Measurements from ENCODE around the gene EYA3. TPM values are rescaled to one million over a fixed set of nuclear protein-coding genes. Genes with fewer than 3 reads are reported as not detected.

EYA3 gene
- total RNA-seq, 1 experiment from 2014 or later, result 5.2 TPM

DNA sequence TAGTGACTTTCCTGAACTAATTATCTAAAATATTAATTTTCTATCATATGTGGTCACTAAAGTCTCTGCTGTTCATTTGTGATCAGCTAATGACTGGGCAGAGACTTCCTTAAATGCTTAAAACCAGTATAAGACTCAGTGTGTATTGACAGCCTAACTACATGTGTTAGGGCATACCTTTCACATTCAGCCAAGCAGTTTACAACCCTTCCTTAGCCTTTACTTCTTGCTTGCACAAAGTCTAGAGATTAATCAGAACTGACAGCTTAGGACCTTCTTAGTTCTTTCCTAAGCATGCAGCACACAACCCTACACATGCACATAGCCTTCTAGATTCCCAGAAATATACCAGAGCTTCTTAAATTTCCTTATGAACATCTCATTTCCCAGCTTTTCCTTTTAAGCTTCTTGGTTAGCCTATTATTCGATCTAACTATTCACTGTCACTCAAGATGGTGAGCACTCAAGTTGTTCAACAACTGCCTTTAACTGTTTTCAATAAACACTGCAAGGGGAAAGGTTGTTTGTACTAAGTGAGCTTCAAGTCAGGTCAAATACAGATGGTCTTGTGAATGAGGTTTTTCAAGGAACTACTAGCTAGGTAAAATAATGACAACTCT is 13.4 kb downstream of the EYA3 start:
- DNase-seq (ENCODE audit: extremely low read depth, low read depth), result no peak

DNA sequence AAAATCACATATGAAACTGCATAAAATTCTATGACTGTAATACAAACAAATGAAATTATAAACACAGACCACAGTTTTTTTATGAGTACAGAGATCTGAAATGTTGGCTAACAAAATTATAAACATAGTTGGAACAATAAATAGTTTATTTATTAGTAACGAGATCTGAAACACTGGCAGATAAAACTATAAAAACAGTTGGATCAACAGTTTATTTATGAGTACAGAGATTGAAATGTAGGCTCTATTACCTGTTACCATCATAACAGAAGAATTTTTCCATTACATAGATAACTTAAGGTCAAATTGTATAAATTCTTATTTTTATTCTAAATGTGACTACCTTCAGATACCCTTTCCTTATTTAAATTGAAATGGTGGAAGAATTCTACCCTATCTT is 14.5 kb downstream of the EYA3 start:
- no peak for DNase-seq (ENCODE audit: extremely low read depth, low read depth)

- DNase-seq (ENCODE audit: extremely low read depth, low read depth), result no peak
Measured at GRCh38 chr1:28071813-28072212, 16.6 kb downstream of the EYA3 start.

DNA sequence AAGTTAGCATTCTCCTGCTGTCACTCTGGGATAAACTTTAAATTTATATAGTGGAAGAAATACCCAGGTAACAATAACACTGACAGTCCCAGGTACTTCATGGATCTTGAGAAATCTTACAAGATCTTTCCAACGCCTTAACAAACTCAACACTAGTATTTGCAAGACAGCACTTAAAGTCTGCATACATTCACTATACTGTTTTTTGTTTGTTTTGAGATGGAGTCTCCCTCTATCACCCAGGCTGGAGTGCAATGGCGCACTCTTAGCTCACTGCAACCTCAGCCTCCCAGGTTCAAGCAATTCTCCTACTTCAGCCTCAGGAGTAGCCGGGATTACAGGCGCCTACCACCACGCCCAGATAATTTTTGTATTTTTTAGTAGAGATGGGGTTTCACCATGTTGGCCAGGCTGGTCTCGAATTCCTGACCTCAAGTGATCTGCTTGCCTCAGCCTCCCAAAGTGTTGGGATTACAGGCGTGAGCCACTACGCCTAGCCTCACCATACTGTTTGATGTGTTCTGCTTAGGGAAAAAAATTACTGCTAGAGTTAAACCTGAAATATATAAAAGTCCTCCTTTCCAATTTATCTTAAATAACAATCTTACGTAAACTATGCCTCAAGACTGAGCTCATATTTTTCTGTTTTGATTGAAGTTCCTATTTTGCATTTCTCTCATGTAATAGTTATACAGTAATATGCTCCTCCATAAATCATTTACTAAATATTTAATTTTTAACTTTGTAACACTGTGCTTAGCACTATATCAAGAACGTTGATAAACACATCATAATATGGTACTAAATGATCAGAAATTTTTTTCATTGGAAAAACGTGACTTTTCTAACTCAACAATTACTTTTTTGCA is 17.5 kb downstream of the EYA3 start:
- DNase-seq (ENCODE audit: extremely low read depth, low read depth), result no peak

DNA sequence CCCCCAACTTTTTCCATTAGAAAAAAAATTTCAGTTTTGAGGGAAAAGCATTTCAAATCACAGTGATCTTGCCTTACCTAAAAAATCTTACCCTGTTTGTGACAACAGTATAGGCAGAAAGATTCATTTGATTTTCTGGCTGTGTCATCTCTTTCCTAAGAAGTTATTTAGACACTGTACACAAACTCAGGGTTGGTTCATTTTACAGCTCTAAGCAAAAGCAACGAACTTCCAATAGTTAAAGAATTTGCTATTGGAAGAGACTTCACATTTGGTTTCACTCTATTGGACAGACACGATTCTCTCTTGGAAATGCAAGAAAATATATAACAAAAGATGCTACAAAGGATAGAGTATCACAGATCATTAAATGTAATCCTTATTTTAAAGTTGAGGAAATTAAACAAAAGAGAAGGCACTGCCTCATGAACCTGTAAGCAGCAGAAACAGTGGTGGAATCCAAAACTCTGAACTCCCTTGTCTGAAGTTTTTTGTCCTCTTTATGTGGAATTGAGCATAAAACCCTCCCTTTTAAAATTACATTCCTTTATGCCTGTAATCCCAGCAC is 20.8 kb downstream of the EYA3 start:
- no peak for DNase-seq (ENCODE audit: extremely low read depth, low read depth)

DNA sequence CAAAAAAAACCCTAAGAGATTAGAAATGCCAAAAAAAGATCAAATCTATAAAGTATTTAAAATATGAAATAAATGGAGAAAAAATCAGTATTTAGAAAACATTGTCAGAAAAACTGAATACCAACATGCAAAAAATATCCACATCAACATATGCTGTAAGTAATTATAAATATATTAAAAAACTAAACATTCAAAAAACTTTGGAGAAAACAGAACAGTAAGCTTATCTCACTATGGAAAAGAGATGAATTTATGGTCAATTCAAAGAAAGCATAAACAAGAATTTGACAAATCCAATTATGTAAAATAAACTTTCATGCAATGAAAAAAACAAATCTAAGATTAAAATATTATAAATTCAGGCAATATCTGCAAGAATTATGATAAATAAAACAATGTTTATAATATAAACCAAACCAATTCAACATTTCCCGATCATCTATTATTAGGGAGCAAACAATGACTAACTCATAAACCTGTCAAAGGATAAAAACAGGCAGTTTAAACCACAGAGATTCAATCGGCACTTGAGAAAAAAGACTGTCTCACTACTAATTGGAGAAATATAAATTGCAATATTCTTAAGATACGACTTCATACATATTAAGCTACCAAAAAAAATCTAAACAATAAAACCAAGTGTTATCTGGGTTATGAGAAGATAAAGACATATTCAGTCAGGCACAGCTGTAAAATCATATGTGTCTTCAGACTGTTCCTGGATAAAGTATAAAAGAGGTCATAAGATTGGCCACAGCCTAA is 21.8 kb downstream of the EYA3 start:
- DNase-seq (ENCODE audit: extremely low read depth, low read depth), result no peak

DNA sequence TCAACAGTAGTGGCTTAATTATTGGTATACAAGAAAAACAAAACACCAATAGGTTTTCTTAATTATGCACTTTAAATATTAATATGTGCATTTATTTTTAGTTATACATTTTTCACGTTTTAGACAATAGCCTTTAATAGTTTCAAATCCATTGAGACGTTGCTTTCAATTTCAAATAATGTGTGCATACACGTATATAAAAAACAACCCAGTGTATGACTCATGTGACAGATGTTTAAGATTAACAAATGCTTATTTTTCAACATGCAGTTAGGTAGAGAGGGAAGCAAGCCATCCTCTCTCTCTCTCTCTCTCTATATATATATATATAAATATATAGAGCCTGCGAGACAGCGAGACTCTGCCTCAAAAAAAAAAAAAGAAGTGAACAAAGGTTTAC is 24.3 kb downstream of the EYA3 start:
- no peak for DNase-seq (ENCODE audit: extremely low read depth, low read depth)

GRCh38 chr1:28062806-28063205 is 25.6 kb downstream of the EYA3 start:
- no peak for DNase-seq (ENCODE audit: extremely low read depth, low read depth)

- DNase-seq (ENCODE audit: extremely low read depth, low read depth), result no peak
Measured at GRCh38 chr1:28058971-28059878, 29.2 kb downstream of the EYA3 start.

DNA sequence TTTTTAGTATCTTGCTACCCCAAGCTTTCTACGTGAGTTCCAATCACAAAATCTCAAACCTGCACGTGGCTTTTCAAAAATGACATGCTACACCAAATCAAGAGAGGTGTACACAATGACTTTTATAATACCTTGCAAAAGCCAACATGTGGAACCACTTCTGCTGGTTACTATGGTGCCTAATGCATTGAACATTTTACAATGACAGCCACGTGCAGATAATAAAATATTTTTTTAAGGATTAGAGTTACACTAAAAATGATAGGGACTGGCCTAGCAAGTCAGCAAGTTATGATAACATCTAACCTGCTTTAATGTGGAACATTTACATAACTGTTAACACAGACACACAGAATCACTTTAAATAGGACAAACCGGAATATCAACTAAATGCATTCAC is 30.2 kb downstream of the EYA3 start:
- DNase-seq (ENCODE audit: extremely low read depth, low read depth), result no peak

DNA sequence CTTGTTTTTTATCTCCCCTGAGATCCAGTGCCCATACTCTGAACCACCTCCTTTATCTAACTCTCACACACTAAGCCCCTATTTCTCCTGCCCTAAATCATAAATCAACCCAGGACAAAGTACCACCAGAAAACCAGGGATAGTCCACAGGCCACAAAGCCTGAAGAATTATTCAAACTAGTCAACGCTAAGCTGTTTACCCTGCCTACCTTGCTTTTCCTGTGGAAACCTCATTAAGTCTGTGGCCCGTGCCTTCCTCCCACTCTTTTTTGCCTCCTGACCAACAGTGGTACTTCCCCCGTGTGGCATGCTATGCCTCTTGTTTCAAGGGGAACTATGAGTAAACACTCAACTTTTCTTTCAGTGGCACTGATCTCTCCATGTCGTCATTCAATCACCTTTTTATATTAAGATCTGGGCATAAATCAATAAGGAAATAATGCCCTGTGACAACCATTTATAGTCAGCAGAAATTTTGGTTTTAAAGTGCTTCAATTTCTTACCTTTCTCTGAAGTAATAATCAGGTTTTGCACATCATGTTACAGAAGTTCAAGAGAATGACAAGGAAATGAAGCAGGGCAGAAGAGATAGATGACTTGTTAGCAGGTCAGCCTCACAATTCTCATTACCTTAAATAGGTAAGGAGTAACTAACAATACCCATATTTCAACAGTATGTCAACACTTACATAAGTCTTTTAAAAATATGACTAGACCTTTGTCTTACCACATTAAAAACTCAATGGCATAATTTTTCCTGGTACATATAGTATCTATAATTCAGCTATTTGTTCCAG is 32.1 kb downstream of the EYA3 start:
- DNase-seq (ENCODE audit: extremely low read depth, low read depth), result no peak

DNA sequence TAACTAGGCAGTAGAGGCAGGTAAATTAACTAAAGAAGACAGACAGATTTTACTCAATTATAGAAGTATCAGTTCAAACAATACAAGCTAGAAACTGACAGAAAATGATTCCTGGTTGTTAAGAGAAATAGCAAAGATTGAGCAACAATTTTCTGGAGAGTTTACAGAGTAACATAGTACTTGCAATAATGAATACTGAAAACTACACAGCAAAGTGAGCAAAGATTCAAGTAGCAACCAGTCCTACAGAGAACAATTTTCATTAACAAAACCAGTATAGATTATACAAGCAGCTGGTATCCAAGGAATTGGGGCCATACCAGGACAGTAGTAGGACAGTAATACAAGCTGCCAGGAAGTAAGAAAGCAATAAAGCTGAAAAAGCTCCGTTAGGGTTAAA is 37.6 kb downstream of the EYA3 start:
- no peak for DNase-seq (ENCODE audit: extremely low read depth, low read depth)

- DNase-seq (ENCODE audit: extremely low read depth, low read depth), result no peak
Measured at GRCh38 chr1:28046716-28047115, 41.7 kb downstream of the EYA3 start.

DNA sequence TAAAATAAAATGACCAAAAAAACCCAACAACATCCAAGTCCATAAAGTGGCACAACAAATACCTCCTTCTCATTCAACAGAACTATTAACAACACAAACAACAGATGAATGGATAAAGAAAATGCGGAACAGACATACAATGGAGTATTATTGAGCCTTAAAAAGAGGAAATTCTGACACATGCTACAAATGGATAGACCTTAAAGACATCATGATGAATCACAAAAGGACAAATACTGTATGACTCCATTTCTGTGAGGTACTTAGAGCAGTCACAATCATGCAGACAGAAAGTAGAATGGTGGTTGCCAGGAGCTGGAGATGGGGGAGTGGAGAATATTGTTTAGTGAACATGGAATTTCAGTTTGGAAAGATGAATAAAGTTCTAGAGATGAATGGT is 42.6 kb downstream of the EYA3 start:
- no peak for DNase-seq (ENCODE audit: extremely low read depth, low read depth)

GRCh38 chr1:28044399-28044798 is 44.0 kb downstream of the EYA3 start:
- DNase-seq (ENCODE audit: extremely low read depth, low read depth), result no peak

DNA sequence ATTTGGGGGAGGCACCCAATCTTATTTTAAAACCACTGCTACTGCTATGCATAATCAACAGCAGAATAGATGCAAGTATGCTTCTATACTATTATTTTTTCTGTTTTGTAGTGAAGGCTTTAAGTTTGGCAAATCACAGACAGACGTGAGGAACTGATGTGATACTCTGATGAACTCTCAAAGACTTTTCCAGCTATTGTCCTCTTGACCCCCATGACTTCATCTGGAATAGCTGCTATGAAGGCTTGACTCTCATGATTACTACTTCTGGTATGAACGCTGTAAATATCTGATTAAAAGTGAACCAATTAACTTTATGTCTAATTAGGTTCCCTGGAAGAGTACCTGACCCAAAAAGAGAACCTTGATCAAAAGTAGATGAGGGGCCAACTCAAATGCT is 49.1 kb downstream of the EYA3 start:
- no peak for DNase-seq (ENCODE audit: extremely low read depth, low read depth)

DNA sequence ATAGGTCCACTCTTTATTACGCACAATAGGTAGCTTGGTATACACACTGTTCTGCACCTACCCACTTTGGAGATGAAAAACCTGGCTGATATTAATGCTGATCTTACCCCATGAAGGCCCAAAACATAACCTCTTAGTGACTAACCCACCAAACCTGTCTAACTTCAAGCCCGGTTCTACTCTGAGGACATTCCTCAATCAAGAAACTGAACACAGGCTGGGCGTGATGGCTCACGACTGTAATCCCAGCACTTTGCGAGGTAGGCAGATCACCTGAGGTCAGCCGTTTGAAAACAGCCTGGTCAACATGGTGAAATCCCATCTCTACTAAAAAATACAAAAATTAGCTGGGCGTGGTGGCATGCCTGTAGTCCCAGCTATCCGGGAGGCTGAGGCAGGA is 50.5 kb downstream of the EYA3 start:
- no peak for DNase-seq (ENCODE audit: extremely low read depth, low read depth)

GRCh38 chr1:28037206-28037605 is 51.2 kb downstream of the EYA3 start:
- DNase-seq (ENCODE audit: extremely low read depth, low read depth), result no peak

DNA sequence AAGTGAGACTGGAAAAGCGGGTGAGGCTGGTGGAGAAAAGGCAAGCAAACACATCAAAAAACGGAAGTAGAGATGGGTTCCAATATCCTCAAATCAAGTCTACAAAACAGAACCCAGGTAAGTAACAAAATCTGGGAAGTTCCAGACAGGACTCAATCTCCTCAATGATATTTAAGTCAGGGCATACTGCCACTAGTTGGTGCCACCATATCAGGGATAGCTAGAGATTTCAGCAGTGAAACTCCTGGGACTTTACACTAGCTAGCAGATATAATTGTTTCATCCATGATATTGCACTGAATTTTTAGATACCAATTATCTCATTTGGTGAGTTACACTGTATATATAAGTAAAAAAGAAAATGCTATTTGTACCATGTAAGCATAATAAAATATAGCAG is 52.0 kb downstream of the EYA3 start:
- DNase-seq (ENCODE audit: extremely low read depth, low read depth), result no peak

Data from NCI-H460 (cell line).